ENCODE results near the gene KRT16.
A peak's percentile ranks its signal among the peaks of the same experiment; 100 is the strongest.
"Not testable (repeated sequence)": the region's sequence is repeated elsewhere in the genome, so short reads cannot be mapped to it uniquely, and the experiment has no call there.

KRT16 gene

GRCh38 chr17:41647940-41648410 lies 35.4 kb upstream of the KRT16 start:
- peak; percentile 52 to 53 for DNase-seq (ENCODE audit: low read depth in 2 of 2)

- no peak for DNase-seq (ENCODE audit: low read depth in 2 of 2)
These were observed 34.7 kb upstream of the KRT16 start for GRCh38 chr17:41647038-41647813.

DNA sequence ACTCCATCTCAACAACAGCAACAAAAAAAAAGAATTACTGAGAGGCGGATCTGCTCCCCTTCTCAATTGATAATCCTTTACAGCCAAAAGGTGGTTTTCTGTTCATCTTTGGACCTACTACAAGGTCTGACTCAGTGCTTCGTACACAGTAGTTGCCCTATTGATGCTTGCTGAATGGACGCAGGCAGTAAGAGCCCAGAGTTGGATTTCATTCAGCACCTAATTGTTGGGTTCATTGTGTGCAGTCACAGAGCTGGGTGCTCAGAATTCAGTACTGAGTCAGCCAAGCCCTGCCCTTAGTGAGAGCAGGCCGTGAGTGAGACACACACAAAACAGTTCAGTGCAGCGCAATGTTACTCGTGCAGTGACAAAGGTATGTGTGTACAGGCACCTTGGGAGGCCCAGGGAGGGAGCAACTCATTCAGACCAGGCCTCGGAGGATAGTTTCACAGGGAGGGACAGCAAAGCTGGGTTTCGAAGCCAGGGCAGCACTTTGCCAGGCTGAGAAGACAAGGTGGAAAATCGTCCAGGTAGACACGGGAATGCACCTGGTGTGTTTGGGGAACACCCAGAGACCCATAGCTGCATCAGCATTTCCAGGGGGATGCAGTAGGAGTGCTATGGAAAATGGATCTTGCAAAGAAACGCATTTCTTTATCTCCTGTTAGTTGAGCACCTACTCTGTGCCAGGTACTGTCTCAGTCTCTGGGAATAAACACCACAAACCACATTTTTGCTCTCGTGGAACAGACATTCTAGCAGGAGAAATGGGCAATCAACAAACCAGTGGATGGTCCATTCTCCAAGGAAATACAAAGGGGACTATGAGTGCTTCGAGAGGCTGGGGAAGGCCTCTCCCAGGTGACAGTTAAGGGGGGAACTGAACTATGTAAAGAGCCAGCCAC lies 29.9 kb upstream of the KRT16 start:
- no peak for DNase-seq (ENCODE audit: low read depth in 2 of 2)

DNA sequence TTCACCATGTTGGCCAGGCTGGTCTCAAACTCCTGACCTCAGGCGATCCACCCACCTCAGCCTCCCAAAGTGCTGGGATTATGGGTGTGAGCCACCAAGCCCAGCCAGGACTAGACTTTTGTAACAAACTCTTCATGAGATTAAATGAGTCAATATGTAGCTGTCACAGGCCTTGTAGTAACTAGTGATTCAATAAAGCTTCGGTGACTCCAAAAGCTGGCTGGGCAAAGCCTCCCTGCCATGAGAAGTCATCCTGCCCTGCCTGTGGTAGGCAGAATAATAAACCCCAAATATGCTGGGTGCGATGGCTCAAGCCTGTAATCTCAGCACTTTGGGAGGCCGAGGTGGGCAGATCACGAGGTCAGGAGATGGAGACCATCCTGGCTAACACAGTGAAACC lies 28.0 kb upstream of the KRT16 start:
- DNase-seq (ENCODE audit: low read depth in 2 of 2), result not testable (repeated sequence)

DNA sequence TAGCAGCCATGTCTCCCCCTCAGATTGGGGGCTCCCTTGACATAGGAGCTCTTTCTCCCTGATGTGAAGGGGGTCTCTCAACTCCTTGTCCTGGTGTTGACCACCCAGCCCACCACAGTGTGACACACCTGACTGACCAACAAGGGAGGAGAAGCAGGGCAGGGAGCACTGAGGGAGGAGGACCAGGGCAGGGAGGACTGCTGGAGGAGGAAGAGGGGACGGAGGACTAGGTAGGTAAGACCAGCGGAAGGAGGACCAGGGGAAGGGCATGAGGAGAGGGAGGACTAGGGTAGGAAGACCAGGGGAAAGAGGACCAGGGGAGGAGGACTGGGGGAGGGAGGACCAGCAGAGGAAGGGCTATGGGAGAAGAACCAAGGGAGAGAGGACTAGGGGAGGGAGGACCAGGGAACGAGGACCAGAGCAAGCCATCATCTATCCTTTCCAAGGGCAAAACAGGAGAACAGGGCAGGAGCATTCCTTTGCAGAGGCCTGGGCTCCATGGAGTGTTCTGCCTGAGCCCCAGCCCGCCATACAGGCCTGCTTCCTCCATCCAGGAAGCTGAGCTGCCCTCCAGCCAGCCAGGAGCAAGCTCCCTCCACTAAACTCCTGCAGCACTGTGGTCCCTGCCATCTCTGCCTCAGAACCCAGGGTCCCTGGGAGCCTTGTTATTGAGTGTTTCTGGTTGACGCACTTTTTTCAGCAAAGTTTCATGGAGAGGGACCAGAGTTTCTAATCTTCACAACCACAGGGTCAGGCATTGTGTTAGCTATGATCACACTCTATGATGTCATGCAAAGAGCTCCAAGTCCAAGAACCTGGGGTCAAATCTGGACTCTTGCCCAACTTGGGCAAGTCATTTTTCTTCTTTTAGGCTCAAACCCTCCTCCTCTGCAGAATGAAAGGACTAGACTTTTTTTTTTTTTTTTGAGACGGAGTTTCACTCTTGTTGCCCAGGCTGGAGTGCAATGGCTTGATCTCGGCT lies 27.2 kb upstream of the KRT16 start:
- DNase-seq (ENCODE audit: low read depth in 2 of 2), result no peak

DNA sequence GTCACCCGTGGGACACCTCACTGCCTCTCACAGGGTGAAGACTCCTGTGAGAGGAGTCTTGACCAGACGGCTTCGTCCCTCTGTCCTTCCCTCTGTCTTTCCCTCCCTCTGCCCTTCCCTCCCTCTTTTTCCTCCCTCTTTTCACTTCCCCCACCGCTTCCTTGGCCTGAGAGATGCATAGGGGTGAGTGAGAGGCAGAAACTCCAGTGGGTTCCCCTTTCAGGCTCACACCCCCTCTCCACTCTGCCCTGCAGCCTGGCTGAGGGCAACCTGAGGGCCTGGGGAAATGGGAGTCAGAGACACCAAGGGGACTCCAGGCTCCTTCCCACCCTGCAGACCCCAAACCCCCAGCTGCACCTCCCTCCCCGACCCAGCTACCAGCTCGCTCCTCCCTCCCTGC lies 26.4 kb upstream of the KRT16 start:
- no peak for DNase-seq (ENCODE audit: low read depth in 2 of 2)

GRCh38 chr17:41638194-41638593 lies 25.6 kb upstream of the KRT16 start:
- no peak for DNase-seq (ENCODE audit: low read depth in 2 of 2)

GRCh38 chr17:41636652-41637051 lies 24.1 kb upstream of the KRT16 start:
- no peak for DNase-seq (ENCODE audit: low read depth in 2 of 2)

GRCh38 chr17:41635121-41636097 lies 22.8 kb upstream of the KRT16 start:
- no peak for DNase-seq (ENCODE audit: low read depth in 2 of 2)

DNA sequence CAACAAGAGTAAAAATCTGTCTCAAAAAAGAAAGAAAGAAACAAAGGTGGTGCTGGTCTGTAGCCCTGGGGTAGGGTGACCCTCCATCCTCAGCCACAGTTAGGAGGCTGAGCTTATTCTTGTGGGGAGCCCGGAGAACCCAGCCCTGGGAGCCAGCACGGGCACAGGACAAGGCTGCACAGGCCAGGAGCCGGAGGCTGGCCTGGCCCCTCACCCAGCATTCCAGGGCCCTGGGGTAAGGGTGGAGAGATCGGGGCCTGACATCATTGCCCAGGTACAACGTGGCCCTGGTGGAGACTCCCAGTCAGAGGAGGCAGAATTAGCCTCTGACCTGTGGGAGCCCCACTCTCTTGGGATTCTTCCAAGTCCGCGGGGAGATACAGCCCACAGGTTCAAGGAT lies 22.1 kb upstream of the KRT16 start:
- DNase-seq (ENCODE audit: low read depth in 2 of 2), result no peak

- DNase-seq (ENCODE audit: low read depth in 2 of 2), result no peak
These were observed 21.1 kb upstream of the KRT16 start for GRCh38 chr17:41633556-41634199.

GRCh38 chr17:41632482-41633105 lies 20.0 kb upstream of the KRT16 start:
- no peak for DNase-seq (ENCODE audit: low read depth in 2 of 2)

DNA sequence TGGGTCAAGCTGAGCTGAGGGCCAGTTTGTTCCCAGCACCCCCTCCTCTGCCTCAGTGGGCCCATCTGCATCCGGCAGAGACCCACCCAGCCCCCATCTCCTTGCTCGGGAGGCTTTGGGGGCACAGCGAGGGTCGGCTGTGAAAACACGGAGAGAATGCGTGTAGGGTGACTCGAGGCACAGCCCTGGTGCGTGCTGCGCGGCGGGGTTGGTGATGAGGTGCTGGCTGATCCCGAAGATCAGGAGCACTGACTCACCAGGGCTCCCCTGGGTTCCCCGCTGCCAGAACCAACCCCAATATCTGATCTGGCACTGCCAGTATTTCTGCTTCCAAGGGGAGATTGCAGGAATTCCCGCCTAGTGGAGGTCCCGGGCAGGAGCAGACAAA lies 19.3 kb upstream of the KRT16 start:
- DNase-seq (ENCODE audit: low read depth in 2 of 2), result no peak

- no peak for DNase-seq (ENCODE audit: low read depth in 2 of 2)
These were observed 18.7 kb upstream of the KRT16 start for GRCh38 chr17:41631025-41631897.

GRCh38 chr17:41629826-41630670 lies 17.5 kb upstream of the KRT16 start:
- no peak for DNase-seq (ENCODE audit: low read depth in 2 of 2)

DNA sequence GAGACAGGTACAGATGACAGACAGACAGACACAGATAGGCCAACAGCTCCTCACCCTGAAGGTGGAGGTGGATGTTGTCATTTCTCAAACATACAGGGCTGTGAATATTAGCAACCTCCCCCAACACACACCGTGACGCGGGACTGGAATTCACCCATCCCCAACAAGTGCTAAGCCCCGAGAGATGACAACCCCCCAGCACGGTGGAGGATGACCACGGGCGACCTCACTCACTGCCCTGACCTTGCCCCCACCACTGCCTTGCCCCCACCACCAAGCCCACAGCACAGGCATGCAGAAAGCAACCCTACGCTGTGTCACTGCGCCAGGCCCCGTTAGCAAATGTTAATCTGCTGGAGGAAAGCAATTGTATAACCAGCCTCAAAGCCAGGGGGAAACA lies 16.7 kb upstream of the KRT16 start:
- no peak for DNase-seq (ENCODE audit: low read depth in 2 of 2)

GRCh38 chr17:41628621-41629255 lies 16.2 kb upstream of the KRT16 start:
- DNase-seq (ENCODE audit: low read depth in 2 of 2), result not testable (repeated sequence)
